Progenitor cell of endocrine pancreas (in vitro differentiated cells): ENCODE data around the gene CDH16. TPM values are rescaled to one million over a fixed set of nuclear protein-coding genes. Genes with fewer than 3 reads are reported as not detected.

ENCODE experiments used
- DNase-seq: peaks from one replicate; pipeline ENCODE4 v3.0.0; 2021; ENCODE audit warnings: low spot score; ENCODE audit not compliant: unreplicated experiment
- H3K27ac Mint-ChIP-seq: 2 replicates; pipeline ENCODE4 v1.8.0; 2021; ENCODE audit warnings: mild to moderate bottlenecking, moderate library complexity, mixed read lengths
- H3K27me3 Mint-ChIP-seq: 2 replicates; pipeline ENCODE4 v1.8.0; 2021; ENCODE audit warnings: mixed read lengths
- H3K36me3 Mint-ChIP-seq: 2 replicates; pipeline ENCODE4 v1.8.0; 2022; ENCODE audit warnings: mixed read lengths; ENCODE audit not compliant: insufficient read depth
- H3K4me1 Mint-ChIP-seq: 2 replicates; pipeline ENCODE4 v1.8.0; 2021; ENCODE audit warnings: low read depth, mixed read lengths
- H3K4me3 Mint-ChIP-seq: 2 replicates; pipeline ENCODE4 v1.8.0; 2021; ENCODE audit warnings: low read depth, mild to moderate bottlenecking, moderate library complexity, mixed read lengths
- H3K9me3 Mint-ChIP-seq: 2 replicates; pipeline ENCODE4 v1.8.0; 2021; ENCODE audit warnings: low read depth, mixed read lengths
- CTCF ChIP-seq: fragments of 200-600 bp; sonication (generic); IDR thresholded peaks from one replicate; pipeline ENCODE4 v1.5.0; 2021; ENCODE audit warnings: antibody characterized with exemption, mild to moderate bottlenecking; ENCODE audit not compliant: unreplicated experiment
- total RNA-seq: library from RNA; stranded (reverse); gene quantifications from 2 replicates; pipeline ENCODE4 v1.2.1, GENCODE V29; 2021

Gene CDH16
- total RNA-seq, 1 donor from 2014 or later: not detected

GRCh38 chr16:66948837-66949225, 30.1 kb upstream of the CDH16 start:
- peaks cover 2% of the 10 kb centered on the region for H3K4me1 Mint-ChIP-seq
- peaks cover 13% of the 10 kb centered on the region for H3K27me3 Mint-ChIP-seq
- H3K4me3 Mint-ChIP-seq: no peak overlapping the region
- DNase-seq: no peak
- no peak for TF ChIP-seq CTCF
- H3K9me3 Mint-ChIP-seq: peaks cover 4% of the 10 kb centered on the region
- H3K36me3 Mint-ChIP-seq: peaks cover 2% of the 10 kb centered on the region
- no peak overlapping the region for H3K27ac Mint-ChIP-seq

GRCh38 chr16:66948134-66948836, 29.6 kb upstream of the CDH16 start:
- peaks cover 2% of the 10 kb centered on the region for H3K36me3 Mint-ChIP-seq
- no peak overlapping the region for H3K4me3 Mint-ChIP-seq
- H3K4me1 Mint-ChIP-seq: no peaks in the 10 kb centered on the region
- DNase-seq: no peak
- H3K27ac Mint-ChIP-seq: no peak overlapping the region
- H3K27me3 Mint-ChIP-seq: peaks cover 12% of the 10 kb centered on the region
- TF ChIP-seq CTCF: no peak
- H3K9me3 Mint-ChIP-seq: peaks cover 4% of the 10 kb centered on the region

GRCh38 chr16:66947302-66948065, 28.8 kb upstream of the CDH16 start:
- H3K9me3 Mint-ChIP-seq: peaks cover 4% of the 10 kb centered on the region
- peak; percentile 83 for TF ChIP-seq CTCF
- no peaks in the 10 kb centered on the region for H3K4me1 Mint-ChIP-seq
- DNase-seq: peak; percentile 63
- peaks cover 7% of the 10 kb centered on the region for H3K36me3 Mint-ChIP-seq
- peaks cover 12% of the 10 kb centered on the region for H3K27me3 Mint-ChIP-seq
- no peak overlapping the region for H3K27ac Mint-ChIP-seq
- H3K4me3 Mint-ChIP-seq: no peak overlapping the region

DNA sequence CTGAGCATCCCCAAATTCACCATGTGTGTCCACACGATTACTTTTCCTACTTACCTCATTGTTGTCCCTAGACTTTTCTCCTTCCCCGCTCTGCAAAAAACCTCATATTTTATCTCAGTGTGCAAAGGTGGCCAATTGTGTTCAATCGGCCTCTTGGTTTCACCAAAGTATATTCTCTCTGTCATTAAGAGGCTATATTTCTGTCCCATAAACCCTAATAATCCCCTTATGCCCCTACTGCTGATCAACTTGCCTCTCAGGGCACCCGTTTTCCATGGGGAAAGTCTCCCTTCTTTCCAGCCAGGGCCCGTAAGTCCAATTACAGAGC, 28.3 kb upstream of the CDH16 start:
- Mint-ChIP-seq H3K9me3 (peaks cover 4% of the 10 kb centered on the region), H3K36me3 (peaks cover 11% of the 10 kb centered on the region), H3K27ac (no peak overlapping the region), H3K27me3 (peaks cover 12% of the 10 kb centered on the region), H3K4me3 (no peak overlapping the region), H3K4me1 (no peaks in the 10 kb centered on the region)
- no peak for TF ChIP-seq CTCF
- no peak for DNase-seq

DNA sequence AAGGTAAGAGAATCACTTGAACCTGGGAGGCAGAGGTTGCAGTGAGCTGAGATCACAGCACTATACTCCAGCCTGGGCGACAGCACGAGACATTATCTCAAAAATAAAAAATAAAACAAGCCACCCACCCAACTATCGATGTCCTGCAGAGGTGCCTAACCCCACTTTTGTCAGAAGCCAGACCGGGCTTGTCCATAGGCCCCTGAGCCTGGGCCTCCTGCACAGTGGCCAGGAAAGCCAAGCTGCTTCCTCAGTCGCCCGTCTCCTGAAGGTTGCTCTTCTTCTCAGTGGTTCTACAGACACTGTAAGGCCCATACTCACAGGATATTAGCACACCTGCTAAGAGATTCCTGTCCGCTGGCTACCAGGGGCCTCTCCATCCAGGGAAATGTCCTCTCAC, 27.9 kb upstream of the CDH16 start:
- Mint-ChIP-seq H3K4me1 (no peaks in the 10 kb centered on the region), H3K4me3 (no peak overlapping the region), H3K27me3 (peaks cover 12% of the 10 kb centered on the region), H3K36me3 (peaks cover 11% of the 10 kb centered on the region), H3K27ac (no peak overlapping the region), H3K9me3 (peaks cover 1% of the 10 kb centered on the region)
- no peak for TF ChIP-seq CTCF
- no peak for DNase-seq
